HG03442 (cell line): ENCODE data around the gene HOXC13.

ENCODE experiments used
- ATAC-seq: cut with Tn5 transposase; IDR thresholded peaks from one replicate; pipeline ENCODE4 v1.9.1; 2021; ENCODE audit warnings: mild to moderate bottlenecking, moderate library complexity; ENCODE audit not compliant: unreplicated experiment

HOXC13 gene

GRCh38 chr12:53980104-53980801 lies 41.6 kb downstream of the HOXC13 start:
- no peak for ATAC-seq

GRCh38 chr12:53980802-53981496 lies 42.3 kb downstream of the HOXC13 start:
- ATAC-seq: no peak

DNA sequence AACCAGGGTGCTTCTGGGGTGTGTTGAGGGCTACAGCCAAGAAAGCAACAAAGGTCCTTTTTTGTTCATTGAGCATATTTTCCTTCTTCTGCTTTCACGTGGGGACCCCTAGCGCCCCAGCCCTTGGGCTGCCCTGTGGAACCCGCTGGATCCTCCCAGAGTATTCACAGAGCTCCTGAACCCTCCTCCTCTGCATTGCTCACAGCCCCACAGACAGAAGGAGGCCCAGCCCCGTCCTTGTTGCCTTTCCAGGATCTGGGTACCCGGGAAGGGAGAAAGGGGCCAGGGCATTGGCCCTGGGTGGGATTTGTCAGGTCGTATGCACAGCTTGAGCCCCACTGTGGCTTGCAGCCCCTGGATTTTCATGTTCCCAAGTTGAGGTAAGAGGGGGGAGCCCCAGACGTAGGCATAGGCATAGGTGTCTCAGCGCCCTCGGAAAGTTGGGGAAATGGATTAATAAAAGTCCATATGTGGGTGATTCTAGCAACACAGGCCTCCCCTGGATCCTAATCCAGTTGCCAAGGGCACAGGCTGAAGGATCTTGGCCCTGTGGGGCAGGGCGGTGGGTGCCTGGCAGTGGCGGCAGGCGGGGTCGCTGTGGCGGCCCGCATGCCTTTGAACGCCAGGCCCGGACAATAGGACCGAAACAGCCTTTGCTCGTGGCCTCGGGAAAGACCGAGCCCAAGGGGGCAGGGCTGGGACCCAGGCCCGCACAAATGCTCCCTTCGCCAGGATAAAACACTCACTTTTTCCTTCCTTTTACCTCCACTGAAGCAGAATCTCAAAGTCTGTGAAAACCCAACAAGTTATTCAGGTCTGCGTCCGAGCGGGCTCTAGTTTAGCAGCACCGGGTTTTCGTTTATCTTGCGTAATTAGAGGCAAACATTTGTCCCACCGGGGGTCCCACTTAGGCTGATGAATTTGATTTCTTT lies 43.3 kb downstream of the HOXC13 start:
- no peak for ATAC-seq

- ATAC-seq: no peak
These were observed 44.3 kb downstream of the HOXC13 start for GRCh38 chr12:53982648-53983567.

- ATAC-seq: no peak
These were observed 44.9 kb downstream of the HOXC13 start for GRCh38 chr12:53983568-53983949.

DNA sequence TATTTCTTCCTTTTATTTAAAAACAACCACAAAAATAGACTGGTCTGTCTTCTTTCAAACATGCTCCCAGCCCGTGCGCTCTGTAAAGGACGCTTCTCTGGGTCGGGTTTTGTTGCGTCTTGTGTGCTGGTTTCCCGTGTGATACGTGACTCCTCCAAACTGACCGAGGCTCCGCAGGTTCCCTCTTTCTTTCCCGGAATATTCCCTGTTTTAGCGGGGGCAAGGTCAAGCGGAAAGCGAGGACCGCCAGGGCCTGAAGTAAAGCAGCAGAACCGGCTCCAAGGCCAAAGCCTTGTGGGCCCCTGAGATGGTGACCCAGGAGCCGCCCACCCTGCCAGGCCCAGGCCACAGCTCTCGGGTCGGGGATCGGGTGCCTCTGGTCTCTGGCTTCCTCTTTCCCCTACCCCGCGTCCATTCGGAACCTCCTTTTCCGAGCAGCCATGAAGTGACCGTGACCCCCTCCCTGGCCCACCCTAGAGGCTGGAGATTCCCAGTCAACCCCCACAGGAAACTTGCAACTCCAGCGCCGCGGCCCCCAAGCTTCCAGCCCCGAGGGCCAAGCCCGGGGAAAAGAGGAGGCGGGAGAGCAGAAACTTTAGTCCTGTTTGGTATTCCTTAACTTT lies 45.4 kb downstream of the HOXC13 start:
- ATAC-seq: no peak

- no peak for ATAC-seq
These were observed 46.5 kb downstream of the HOXC13 start, which contains the start of gene HOXC10 for GRCh38 chr12:53984901-53985691. Gene HOXC10 (plus strand): TSS chr12:53985146. CDS start chr12:53985260, 114 bp downstream.

- no peak for ATAC-seq
These were observed 47.0 kb downstream of the HOXC13 start for GRCh38 chr12:53985692-53985993.

DNA sequence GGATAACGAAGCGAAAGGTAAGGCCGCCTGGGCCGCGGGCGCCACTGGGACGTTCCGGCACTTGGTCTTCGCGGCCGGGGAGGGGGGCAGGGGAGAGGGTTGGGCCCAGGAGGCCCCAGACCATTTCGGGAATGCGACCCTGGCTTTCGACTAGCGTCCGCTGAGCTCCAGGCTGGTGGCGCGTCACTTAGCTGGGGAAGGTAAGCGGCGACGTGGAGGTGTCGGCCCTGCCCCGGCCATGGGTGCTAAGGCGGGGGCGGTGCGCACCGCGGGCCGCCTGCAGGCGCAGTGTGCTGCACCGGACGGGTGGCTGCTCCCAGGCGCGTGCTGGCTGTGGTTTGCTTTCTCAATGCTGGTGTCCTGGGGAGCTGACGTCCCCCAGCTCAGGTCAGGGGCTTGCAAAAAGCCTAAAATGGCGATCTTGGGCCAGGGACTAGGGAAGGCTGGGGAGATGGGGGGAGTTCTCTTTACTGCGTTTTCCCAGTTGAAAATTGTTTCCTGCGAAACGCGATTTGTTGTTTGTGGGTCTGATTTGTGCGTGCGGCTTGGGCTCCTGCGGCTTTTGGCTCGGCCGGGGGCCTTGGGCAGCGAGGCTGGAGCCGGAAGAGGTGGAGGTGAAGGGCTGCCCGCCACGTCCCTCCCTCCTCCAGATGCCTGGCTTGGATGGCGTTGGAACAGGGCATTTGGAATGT lies 47.5 kb downstream of the HOXC13 start:
- ATAC-seq: no peak

DNA sequence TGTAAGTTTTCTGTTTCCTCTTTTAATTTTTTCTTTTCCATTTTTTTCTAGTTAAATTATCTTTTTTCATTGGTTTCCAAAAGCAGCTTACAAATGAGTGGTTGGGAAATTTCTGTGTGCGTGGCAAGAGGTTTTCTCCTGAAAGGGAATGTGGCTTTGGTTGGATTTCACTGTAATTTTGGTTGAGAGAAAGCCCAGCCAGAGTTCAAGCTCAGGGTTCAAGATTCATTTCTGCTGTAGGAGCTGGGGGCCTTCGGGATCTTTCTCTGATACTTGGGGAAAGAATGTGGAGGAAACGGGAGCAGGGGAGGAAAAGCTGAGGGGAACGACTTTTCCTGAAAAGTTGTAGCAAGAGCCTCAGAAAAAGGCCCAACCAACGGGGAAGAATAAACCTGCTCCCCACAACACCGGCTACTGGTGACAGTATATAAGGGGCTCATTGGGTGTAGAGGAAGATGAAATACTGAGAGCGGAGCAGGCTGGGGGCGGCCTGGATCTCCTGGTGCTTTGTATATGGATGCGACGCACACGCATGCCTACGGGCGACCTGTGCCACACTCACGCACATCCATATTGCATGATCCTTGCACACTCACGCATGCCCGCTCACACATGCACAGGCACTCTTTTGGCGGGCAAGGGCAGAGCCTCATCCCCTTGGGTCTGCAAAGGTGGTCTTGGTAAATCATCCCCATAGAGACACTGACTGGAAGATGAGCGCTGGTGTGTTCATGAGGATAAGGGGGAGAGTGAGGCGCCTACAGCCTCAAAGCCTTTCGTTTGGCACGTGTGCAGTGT lies 48.3 kb downstream of the HOXC13 start:
- no peak for ATAC-seq

DNA sequence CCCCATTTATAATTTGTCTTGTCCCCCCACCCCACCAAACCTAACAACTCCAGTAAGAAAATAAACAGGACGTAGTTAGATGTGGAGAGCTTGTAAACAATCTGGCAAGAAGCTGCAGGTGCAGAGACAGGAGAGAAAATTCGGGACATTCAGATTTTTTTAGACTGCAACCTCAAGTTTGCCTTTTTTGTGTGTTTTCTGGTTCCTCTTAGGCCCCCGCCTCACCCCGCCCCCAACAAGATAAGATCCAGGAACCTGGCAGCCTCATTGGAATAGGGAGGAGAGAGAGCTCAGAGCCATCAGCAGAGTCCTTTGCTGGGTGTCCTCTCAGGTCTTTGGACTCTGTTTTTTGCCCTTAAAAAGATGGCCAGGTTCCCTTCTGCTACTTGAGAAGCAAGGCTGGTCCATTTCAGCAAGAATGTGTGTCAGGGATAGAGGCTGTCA lies 49.2 kb downstream of the HOXC13 start:
- ATAC-seq: no peak

DNA sequence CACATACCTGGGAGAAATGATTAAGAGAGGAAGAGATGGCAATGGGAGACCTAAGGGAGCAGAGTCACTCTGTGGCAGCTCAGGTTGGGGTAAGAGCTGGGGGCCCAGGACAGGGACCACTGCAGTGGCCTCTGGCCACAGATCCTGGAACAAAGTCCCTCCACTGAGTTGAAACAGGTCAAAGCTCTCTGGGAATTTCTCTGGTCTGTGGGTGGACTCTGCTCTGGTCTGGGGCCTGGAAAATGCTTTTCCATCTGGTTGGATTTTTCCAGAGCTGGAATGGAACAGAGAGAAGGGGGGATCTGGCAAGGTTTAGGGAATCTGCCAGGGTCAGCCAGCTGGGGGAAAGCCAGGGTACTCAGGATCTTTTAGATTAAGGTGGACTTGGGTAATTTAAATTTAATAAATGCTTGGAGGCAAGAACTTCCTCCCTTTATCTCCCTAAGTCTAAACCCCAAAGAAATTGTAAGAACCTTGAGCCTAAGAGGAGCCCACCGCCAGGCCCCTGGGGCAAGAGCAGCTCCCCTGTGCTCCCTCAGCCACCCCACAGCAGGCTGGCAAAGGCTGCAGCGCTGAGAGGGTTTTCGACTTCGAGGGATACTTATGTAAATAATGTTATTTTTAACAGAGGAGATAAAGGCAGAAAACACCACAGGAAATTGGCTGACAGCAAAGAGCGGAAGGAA lies 50.1 kb downstream of the HOXC13 start:
- no peak for ATAC-seq

- ATAC-seq: no peak
These were observed 50.8 kb downstream of the HOXC13 start for GRCh38 chr12:53989227-53990113.

DNA sequence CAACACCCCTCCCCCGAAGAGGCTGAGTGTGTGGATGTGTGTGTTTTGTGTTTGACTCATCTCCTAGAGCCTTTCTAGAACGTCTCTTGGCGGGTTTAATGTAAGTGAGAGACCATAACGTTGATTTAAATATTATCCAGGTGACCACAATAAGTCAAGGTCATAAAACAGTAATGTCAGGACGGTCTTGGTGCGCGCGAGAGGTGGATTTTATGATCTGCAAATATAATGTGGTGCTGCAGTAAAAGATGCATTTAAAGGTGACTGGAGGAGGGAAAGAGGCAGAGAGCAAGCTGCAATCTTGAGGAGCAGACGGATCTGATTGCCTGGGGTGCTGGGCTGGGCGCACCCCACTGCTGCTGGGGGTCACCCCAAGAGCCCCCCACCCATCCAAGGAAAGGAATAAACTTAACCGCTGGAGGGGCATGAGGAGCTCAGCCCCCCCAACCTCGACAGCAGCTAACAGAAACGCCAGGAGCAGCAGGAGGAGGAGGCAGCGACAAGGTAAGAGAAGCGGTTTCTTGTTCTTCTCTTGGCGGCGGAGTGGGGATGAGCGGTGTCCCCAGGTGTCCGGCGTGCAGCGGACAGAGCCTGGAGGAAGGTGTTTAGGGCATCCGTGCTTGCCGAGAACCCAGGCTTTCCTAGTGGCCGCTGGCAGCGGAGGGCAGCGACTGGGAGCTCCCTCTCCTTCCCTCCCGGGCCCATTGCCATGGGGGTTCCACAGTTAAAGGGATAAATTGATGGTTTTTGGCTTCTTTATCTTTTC lies 51.9 kb downstream of the HOXC13 start:
- ATAC-seq: no peak

GRCh38 chr12:53991077-53991460 lies 52.4 kb downstream of the HOXC13 start:
- no peak for ATAC-seq
